ENCODE data around the gene ADAMTSL3. TPM values are rescaled to one million over a fixed set of nuclear protein-coding genes. Genes with fewer than 3 reads are reported as not detected.

Gene ADAMTSL3
- total and polyA plus RNA-seq, 2 of the 8 experiments (the other 6 are each of a cell fraction or from before 2014, with no cell fraction given), result 0.35 to 1.4 TPM

GRCh38 chr15:83699028-83699427 lies 45.1 kb downstream of the ADAMTSL3 start (continued):
- TF ChIP-seq SP1 (IDR thresholded peaks at IDR 0.05; ENCODE audit: low read depth, low read length), result no peak
- no peak for TF ChIP-seq CEBPB (IDR thresholded peaks at IDR 0.05; ENCODE audit: low read depth, low read length)
